Adipocyte (in vitro differentiated cells): ENCODE measurements around the gene RALGPS2.

Experiments
- DNase-seq: peaks from one replicate; pipeline ENCODE4 v3.0.0-alpha.2; 2015; ENCODE audit warnings: low read depth
- H3K27me3 ChIP-seq: replicated peaks from 2 replicates; pipeline ENCODE4 v1.7.0; 2013; ENCODE audit warnings: mild to moderate bottlenecking, low read length, moderate library complexity; ENCODE audit not compliant: control insufficient read depth, insufficient read depth
- H3K36me3 ChIP-seq: 2 replicates; pipeline ENCODE4 v1.7.0; 2013; ENCODE audit warnings: low read length, mild to moderate bottlenecking, moderate library complexity; ENCODE audit not compliant: control insufficient read depth, insufficient read depth, severe bottlenecking
- H3K4me1 ChIP-seq: 2 replicates; pipeline ENCODE4 v1.7.0; 2013; ENCODE audit warnings: mild to moderate bottlenecking, low read length, moderate library complexity; ENCODE audit not compliant: control insufficient read depth, insufficient read depth
- H3K4me3 ChIP-seq: 2 replicates; pipeline ENCODE4 v1.7.0; 2013; ENCODE audit warnings: mild to moderate bottlenecking, low read length, moderate library complexity
- H3K9ac ChIP-seq: 2 replicates; pipeline ENCODE4 v1.7.0; 2013; ENCODE audit warnings: mild to moderate bottlenecking, low read length, moderate library complexity
- H3K9me3 ChIP-seq: 2 replicates; pipeline ENCODE4 v1.7.0; 2013; ENCODE audit warnings: mild to moderate bottlenecking, low read length, moderate library complexity; ENCODE audit not compliant: control insufficient read depth

Gene RALGPS2

DNA sequence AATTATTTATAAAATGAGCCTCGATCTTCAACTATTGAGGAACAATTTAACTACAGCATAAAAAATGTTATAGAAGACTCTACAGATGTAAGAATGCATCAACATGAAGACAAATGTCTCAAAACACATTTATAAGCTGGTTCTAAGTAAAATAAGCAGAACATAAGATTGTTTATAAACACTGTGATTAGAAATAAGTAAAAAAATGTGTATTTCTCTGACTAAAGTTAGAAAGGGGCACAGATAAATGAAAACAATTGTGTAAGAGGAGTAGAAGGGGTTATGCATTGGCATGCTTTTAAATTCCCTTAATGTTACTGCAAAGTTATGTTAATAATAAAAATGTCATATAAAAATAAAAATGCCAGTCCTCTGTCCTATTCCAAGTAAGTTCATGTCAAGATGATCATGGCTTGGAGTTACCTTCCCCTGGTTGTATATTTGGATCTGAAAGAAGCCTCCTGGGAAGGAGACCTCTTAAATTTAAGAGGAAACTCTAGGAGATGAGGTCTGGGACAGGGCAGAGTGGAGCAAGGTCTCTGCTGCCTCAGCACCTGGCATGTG, 230.4 kb downstream of the RALGPS2 start:
- H3K36me3 ChIP-seq: no peaks in the 10 kb centered on the region
- H3K27me3 ChIP-seq: peaks cover 3% of the 10 kb centered on the region
- no peaks in the 10 kb centered on the region for H3K9me3 ChIP-seq
- DNase-seq: peak; percentile 25
- no peak overlapping the region for H3K4me3 ChIP-seq
- no peak overlapping the region for H3K9ac ChIP-seq
- peaks cover 4% of the 10 kb centered on the region for H3K4me1 ChIP-seq

DNA sequence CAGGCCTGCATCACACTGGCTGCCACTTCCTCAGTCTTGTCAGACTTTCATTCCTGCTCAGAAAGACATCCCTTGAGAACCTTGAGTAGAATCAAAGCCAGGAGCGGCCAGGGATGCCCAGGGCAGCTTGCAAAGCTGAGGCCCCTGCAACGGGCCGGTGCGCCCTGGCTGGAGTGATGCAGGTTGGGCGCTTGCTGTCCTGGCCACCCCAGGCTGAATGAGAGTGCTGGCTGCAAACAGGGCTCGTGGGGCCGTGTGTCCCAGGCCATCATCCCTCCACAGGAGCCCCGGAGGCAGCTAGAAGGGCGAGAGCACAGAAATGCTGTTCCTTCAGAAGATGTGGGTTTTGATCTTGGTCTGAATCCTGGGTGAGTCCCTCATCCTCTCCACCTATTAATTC, 233.4 kb downstream of the RALGPS2 start:
- H3K4me3 ChIP-seq: no peak overlapping the region
- H3K9ac ChIP-seq: no peak overlapping the region
- no peaks in the 10 kb centered on the region for H3K9me3 ChIP-seq
- H3K4me1 ChIP-seq: peaks cover 12% of the 10 kb centered on the region
- H3K36me3 ChIP-seq: no peaks in the 10 kb centered on the region
- DNase-seq: no peak
- H3K27me3 ChIP-seq: peaks cover 3% of the 10 kb centered on the region

DNA sequence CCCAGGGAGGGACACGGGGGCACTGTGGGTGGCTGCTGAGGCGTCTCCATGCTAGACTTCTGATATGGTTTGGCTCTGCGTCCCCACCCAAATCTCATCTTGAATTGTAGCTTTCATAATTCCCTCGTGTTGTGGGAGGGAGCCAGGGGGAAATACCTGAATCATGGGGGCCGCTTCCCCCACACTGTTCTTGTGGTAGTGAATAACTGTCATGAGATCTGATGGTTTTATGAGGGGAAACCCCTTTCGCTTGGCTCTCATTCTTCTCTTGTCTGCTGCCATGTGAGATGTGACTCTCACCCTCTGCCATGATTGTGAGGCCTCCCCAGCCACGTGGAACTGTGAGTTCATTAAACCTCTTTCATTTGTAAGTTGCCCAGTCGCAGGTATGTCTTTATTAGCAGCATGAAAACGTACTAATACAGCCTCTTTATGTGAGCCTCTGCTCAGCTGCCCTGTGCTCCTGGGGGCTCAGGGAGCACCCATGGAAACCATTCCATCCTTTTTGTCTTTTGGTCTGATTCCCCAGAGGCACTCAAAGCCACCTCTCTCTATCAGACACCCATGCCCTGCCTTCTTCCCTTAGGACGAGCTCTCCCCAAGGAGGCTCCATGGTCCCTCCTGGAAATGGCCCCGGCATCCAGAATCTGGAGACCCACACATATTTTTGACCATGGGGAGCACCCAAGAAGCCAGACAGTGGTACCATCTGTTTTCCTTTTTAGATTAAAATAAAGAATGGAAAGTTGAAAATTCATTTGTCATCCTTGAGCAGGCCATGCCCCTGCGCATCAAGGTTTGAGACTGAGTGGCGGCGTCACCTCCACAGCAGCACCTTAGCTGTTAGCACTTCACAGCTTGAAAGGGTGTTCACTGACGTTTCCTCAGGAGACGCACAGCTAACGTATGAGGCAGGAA, 234.8 kb downstream of the RALGPS2 start:
- H3K4me3 ChIP-seq: no peak overlapping the region
- H3K9ac ChIP-seq: no peak overlapping the region
- H3K4me1 ChIP-seq: peaks cover 13% of the 10 kb centered on the region
- no peak for DNase-seq
- H3K36me3 ChIP-seq: no peaks in the 10 kb centered on the region
- peaks cover 2% of the 10 kb centered on the region for H3K27me3 ChIP-seq
- peaks cover 6% of the 10 kb centered on the region for H3K9me3 ChIP-seq

- Histone ChIP-seq H3K9ac (peak overlapping the region; percentile 5), H3K4me1 (peaks cover 13% of the 10 kb centered on the region)
- no peak for DNase-seq
Measured at GRCh38 chr1:178960482-178961240, 235.6 kb downstream of the RALGPS2 start.

GRCh38 chr1:178961331-178961730, 236.3 kb downstream of the RALGPS2 start:
- Histone ChIP-seq H3K4me3 (no peak overlapping the region), H3K36me3 (no peaks in the 10 kb centered on the region), H3K9me3 (peaks cover 14% of the 10 kb centered on the region), H3K9ac (no peak overlapping the region), H3K27me3 (no peaks in the 10 kb centered on the region), H3K4me1 (peaks cover 13% of the 10 kb centered on the region)
- no peak for DNase-seq

More at GRCh38 chr1:178960482-178961240, 235.6 kb downstream of the RALGPS2 start:
- H3K27me3 ChIP-seq: no peaks in the 10 kb centered on the region
- no peaks in the 10 kb centered on the region for H3K36me3 ChIP-seq
- H3K9me3 ChIP-seq: peaks cover 14% of the 10 kb centered on the region
- H3K4me3 ChIP-seq: no peak overlapping the region

DNA sequence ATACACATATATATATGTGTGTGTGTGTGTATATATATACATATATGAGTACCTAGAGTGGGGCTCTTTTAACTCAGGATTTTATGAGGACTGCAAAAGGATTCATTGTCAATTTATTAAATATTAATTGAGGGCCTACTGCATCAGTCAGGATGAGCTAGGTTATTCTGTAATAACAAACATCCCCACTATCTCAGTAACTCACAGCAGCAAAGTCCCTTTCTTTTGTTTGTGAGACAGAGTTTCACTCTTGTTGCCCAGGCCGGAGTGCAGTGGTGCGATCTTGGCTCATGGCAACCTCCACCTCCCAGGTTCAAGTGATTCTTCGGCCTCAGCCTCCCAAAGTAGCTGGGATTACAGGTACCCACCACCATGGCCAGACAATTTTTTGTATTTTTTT, 236.8 kb downstream of the RALGPS2 start:
- Histone ChIP-seq H3K27me3 (no peaks in the 10 kb centered on the region), H3K4me3 (no peak overlapping the region), H3K36me3 (no peaks in the 10 kb centered on the region), H3K9ac (no peak overlapping the region), H3K4me1 (peaks cover 13% of the 10 kb centered on the region), H3K9me3 (peaks cover 14% of the 10 kb centered on the region)
- DNase-seq: no peak

DNA sequence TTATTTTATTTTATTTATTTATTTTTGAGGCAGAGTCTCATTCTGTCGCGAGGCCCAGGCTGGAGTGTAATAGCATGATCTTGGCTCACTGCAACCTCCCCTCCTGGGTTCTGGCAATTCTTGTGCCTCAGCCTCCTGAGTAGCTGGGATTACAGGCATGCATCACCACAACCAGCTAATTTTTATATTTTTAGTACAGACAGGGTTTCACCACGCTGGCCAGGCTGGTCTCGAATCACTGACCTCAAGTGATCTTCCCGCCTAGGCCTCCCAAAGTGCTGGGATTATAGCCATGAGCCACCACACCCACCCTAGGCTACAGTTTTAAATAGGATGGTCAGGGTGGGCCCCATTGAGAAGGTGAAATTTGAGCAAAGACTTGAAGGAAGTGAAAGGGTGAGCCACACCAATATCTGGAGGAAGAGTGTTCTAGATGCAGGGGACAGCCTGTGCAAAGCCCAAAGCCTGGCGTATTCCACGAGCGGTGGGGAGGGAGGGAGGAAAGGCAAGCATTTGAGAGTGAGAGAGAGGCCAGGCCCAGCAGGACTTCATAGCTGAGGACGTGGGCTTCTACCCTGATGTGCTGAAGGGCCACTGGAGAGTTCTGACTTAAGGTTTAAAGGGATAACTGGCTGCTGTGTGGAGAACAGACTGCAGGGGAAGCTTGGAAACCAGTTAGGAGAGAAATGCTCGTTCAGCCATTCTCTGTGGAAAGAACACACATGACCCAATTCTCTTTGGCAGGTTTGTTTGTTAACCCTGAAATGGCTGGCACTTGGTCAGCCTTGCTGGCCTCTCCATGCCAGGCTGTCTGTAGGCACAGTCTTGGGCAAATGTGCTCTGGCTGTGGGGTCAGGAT, 238.0 kb downstream of the RALGPS2 start:
- Histone ChIP-seq H3K4me1 (peaks cover 13% of the 10 kb centered on the region), H3K4me3 (peak overlapping the region; percentile 45), H3K36me3 (no peaks in the 10 kb centered on the region), H3K9ac (peak overlapping the region; percentile 52), H3K9me3 (peaks cover 17% of the 10 kb centered on the region), H3K27me3 (peaks cover 3% of the 10 kb centered on the region)
- no peak for DNase-seq

DNA sequence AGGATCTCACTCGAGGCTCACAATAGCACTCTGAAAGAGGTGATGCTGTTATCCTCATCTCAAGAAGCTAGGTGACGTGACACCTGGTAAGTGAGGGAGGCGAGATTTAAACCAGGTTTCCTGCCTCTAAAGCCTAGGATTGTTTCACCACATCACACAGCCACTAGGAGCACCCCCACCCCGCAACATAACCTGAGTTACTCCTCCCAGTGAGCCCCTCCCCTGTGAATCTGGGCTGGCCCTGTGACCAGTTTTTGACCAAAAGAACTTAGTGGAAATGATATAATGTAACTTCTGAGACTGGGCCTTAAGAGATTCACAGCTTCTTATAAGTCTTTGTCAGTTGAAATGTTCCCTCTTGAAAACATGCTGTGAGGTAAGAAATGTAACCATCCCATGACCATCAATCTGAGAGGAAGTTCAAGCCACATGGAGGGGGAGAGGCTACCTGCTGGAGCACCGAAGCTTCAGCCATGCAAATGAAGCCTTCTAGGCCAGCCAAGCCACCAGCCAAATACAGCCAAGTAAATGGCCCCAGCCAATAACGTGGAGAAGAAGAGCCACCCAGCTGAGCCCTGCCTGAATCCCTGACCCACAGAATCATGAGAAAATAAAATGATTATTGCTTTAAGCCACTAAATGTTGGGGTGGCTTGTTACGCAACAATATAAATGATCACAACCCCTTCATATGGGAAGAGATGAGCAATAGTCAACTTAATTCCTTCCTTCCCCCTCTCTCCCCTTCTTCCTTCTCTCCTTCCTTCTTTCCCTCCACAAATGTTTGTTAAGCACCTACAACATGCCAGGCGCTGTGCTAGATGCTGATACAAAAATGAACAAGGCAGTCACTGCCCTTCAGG, 239.7 kb downstream of the RALGPS2 start:
- no peak overlapping the region for H3K9ac ChIP-seq
- no peak overlapping the region for H3K4me3 ChIP-seq
- H3K9me3 ChIP-seq: peaks cover 19% of the 10 kb centered on the region
- H3K4me1 ChIP-seq: peaks cover 13% of the 10 kb centered on the region
- no peak for DNase-seq
- H3K27me3 ChIP-seq: peaks cover 6% of the 10 kb centered on the region
- H3K36me3 ChIP-seq: no peaks in the 10 kb centered on the region

DNA sequence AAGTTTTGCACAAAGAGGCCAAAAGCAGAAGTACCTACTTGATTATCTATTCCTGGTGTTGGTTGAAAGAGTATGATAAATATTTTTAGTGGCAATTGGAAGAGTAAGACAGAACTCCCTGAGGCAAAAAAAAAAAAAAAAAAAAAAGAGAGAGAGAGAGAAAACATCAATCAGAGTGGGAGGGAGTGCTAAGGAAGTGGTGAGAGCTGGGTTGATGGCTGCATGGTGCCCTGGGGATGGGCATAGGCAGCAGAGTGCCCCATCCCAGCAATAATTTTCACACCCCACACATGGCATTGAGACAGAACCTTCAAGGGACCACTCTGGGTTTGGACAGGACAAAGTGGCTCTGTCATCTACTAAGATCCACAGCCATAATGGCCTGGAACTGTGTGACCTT, 241.3 kb downstream of the RALGPS2 start:
- peaks cover 6% of the 10 kb centered on the region for H3K27me3 ChIP-seq
- no peak overlapping the region for H3K4me3 ChIP-seq
- no peak overlapping the region for H3K9ac ChIP-seq
- H3K4me1 ChIP-seq: peaks cover 13% of the 10 kb centered on the region
- no peaks in the 10 kb centered on the region for H3K36me3 ChIP-seq
- DNase-seq: no peak
- peaks cover 19% of the 10 kb centered on the region for H3K9me3 ChIP-seq
